ENCODE results near the gene IRS1. TPM values are rescaled to one million over a fixed set of nuclear protein-coding genes. Genes with fewer than 3 reads are reported as not detected.

The IRS1 gene
- total RNA-seq, 1 experiment from 2014 or later, result 10.5 TPM

DNA sequence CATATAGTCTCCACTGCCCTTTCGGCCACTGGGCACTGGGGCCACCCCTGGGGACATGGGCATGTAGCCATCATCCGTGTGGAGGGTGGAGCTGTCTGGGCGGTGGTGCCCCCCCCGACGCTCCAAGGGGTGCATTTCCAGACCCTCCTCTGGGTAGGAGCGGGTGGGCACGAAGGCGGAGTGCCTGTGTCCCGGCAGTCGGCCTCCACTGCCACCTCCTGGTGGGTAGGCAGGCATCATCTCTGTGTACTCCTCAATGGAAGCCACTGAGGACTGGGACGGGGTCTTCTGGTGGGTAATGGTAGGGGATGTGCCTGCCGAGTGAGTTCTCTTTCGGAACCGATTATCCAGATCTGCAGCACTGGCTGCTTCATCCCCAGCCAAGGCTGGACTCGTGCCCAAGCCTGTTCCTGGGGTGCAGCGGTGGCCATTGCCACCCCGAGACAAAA, 2.8 kb downstream of the IRS1 start:
- no peaks in the 10 kb centered on the region for H3K9me3 Mint-ChIP-seq (ENCODE audit: unreplicated experiment)
- POLR2A ChIA-PET, result interaction anchor here (5.3 to 13.1 kb wide), 2 partner anchors 41 to 679 kb away, joined by 94 to 114 read pairs; no protein-coding TSS in a partner anchor
- peaks cover 22% of the 10 kb centered on the region for H3K36me3 Mint-ChIP-seq (ENCODE audit: insufficient read depth, unreplicated experiment)
- H3K27me3 Mint-ChIP-seq (ENCODE audit: insufficient read depth, unreplicated experiment), result no peaks in the 10 kb centered on the region
- H3K4me3 Mint-ChIP-seq (ENCODE audit: unreplicated experiment), result peak overlapping the region; percentile 73
- DNase-seq (ENCODE audit: unreplicated experiment), result no peak
- no TSS peak for BruUV-seq (replicated peaks)
- H3K4me1 Mint-ChIP-seq (ENCODE audit: insufficient read depth, unreplicated experiment), result peaks cover 35% of the 10 kb centered on the region
- no peak overlapping the region for H3K27ac Mint-ChIP-seq (ENCODE audit: low read depth, unreplicated experiment)
- CTCF ChIA-PET, result interaction anchor here (0.5 to 3.2 kb wide), 13 partner anchors 41 to 1131 kb away, joined by 3 to 18 read pairs (median 5); no protein-coding TSS in a partner anchor
- TF ChIP-seq, protein P1, sequence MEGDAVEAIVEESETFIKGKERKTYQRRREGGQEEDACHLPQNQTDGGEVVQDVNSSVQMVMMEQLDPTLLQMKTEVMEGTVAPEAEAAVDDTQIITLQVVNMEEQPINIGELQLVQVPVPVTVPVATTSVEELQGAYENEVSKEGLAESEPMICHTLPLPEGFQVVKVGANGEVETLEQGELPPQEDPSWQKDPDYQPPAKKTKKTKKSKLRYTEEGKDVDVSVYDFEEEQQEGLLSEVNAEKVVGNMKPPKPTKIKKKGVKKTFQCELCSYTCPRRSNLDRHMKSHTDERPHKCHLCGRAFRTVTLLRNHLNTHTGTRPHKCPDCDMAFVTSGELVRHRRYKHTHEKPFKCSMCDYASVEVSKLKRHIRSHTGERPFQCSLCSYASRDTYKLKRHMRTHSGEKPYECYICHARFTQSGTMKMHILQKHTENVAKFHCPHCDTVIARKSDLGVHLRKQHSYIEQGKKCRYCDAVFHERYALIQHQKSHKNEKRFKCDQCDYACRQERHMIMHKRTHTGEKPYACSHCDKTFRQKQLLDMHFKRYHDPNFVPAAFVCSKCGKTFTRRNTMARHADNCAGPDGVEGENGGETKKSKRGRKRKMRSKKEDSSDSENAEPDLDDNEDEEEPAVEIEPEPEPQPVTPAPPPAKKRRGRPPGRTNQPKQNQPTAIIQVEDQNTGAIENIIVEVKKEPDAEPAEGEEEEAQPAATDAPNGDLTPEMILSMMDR (IDR thresholded peaks at IDR 0.05; ENCODE audit: unreplicated experiment), result peak; percentile 45
- intact Hi-C loops (cut with micrococcal nuclease), result loop anchor here (10.0 kb wide), 3 partner anchors 212 to 762 kb away; no protein-coding TSS in a partner anchor

DNA sequence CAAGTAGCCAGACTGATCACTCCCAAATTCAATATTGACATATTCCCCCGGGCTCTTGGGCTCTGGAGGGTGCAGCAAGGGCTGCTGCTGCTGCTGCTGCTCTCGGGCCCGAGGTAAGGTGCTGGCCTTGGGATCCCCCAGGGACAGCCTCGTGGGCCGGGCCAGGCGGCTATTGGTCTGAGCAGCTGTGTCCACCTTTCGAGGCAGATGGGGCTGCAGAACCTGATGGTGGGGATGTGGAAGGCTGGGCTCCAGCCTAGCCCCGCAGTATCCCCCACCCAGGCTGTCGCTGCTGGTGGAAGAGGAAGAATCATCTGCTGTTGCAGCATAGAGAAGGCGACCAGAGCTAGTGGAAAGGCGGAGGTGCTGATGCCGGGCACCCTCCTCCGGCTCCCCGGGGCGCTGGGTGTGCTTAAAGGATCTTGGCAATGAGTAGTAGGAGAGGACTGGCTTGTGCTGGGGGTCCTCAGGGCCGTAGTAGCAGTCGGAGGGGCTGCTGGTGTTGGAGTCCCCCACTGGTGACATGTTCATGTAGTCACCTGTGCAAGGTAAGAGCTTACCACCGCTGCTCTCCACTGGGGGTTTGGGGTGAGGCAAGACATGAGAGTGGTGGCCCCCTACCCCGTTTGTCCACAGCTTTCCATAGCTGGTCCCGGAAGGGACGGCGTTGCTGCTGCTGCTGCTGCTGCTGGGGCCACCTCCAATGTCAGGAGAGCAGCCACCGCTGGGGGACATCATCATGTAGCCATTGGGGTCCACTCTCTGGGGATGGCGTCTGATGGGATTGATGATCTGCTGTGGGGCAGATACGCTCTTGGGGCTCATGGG, 3.4 kb downstream of the IRS1 start:
- H3K27me3 Mint-ChIP-seq (ENCODE audit: insufficient read depth, unreplicated experiment), result no peaks in the 10 kb centered on the region
- H3K4me1 Mint-ChIP-seq (ENCODE audit: insufficient read depth, unreplicated experiment), result peaks cover 35% of the 10 kb centered on the region
- no peak for DNase-seq (ENCODE audit: unreplicated experiment)
- BruUV-seq (replicated peaks), result no TSS peak
- peaks cover 20% of the 10 kb centered on the region for H3K36me3 Mint-ChIP-seq (ENCODE audit: insufficient read depth, unreplicated experiment)
- H3K4me3 Mint-ChIP-seq (ENCODE audit: unreplicated experiment), result peak overlapping the region; percentile 73
- POLR2A ChIA-PET, result interaction anchor here (0.6 to 13.1 kb wide), 9 partner anchors 26 to 907 kb away, joined by 3 to 114 read pairs (median 9); partner anchors contain the start of gene RHBDD1
- peak overlapping the region; percentile 12 for H3K27ac Mint-ChIP-seq (ENCODE audit: low read depth, unreplicated experiment)
- CTCF ChIA-PET, result interaction anchor here (0.5 to 3.2 kb wide), 17 partner anchors 9 to 1131 kb away, joined by 3 to 18 read pairs (median 4); partner anchors contain the start of gene RHBDD1
- TF ChIP-seq, protein P1 (IDR thresholded peaks at IDR 0.05; ENCODE audit: unreplicated experiment), result no peak
- no peaks in the 10 kb centered on the region for H3K9me3 Mint-ChIP-seq (ENCODE audit: unreplicated experiment)
- intact Hi-C loops (cut with micrococcal nuclease), result loop anchor here (10.0 kb wide), 3 partner anchors 211 to 761 kb away; no protein-coding TSS in a partner anchor

DNA sequence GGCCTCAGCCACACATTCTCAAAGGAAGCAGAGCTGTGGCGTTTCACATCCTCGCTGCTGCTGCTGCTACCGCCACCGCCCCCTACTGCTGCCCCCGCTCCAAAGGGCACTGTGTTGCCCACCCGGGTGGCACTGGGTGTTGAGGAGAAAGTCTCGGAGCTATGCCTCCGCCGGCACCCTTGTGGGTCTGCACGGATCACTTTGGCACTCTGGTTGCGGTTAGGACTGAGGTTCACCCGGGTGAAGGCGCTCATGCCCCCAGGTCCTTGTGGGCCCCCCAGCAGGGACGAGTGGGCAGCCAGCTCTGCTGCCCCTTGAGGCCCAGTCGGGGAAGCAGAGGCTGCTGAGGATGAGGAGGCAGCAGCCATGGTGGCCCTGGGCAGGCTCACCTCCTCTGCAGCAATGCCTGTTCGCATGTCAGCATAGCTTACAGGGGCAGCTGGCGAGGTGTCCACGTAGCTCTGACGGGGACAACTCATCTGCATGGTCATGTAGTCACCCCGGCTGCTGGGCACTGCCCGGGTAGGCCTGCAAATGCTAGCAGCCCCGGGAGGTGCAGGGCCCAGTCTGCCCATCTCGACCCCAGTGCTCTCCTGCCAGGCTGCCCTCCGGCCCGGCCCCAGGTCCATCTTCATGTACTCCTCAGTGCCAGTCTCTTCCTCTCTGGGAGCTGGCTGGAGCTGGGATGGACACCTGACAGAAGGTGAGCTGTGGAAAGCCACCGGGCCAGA, 4.2 kb downstream of the IRS1 start:
- ChIA-PET POLR2A (interaction anchor here (0.6 to 13.1 kb wide), 17 partner anchors 7 to 906 kb away, joined by 3 to 114 read pairs (median 5); partner anchors contain the start of gene RHBDD1), CTCF (interaction anchor here (0.5 to 3.2 kb wide), 14 partner anchors 8 to 1130 kb away, joined by 3 to 18 read pairs (median 4); partner anchors contain the start of gene RHBDD1)
- Mint-ChIP-seq H3K27me3 (ENCODE audit: insufficient read depth, unreplicated experiment) (no peaks in the 10 kb centered on the region), H3K4me3 (ENCODE audit: unreplicated experiment) (peak overlapping the region; percentile 73), H3K4me1 (ENCODE audit: insufficient read depth, unreplicated experiment) (peaks cover 35% of the 10 kb centered on the region), H3K9me3 (ENCODE audit: unreplicated experiment) (no peaks in the 10 kb centered on the region), H3K36me3 (ENCODE audit: insufficient read depth, unreplicated experiment) (peaks cover 16% of the 10 kb centered on the region), H3K27ac (ENCODE audit: low read depth, unreplicated experiment) (peak overlapping the region; percentile 98)
- intact Hi-C loops (cut with micrococcal nuclease), result loop anchor here (10.0 kb wide), 3 partner anchors 211 to 761 kb away; no protein-coding TSS in a partner anchor
- TF ChIP-seq, protein P1 (IDR thresholded peaks at IDR 0.05; ENCODE audit: unreplicated experiment), result no peak
- no peak for DNase-seq (ENCODE audit: unreplicated experiment)
- BruUV-seq (replicated peaks), result no TSS peak

Measured in MCF 10A (cell line).